Tibial artery (tissue), 4 donors: Measurements from ENCODE around the gene PRPF19.

ENCODE experiments used
- DNase-seq, 2 donors: peaks; one replicate each; pipeline ENCODE4 v3.0.0-alpha.2; 2019
- H3K27ac ChIP-seq, 2 donors: fragments of 200-600 bp; sonication (generic) in 1 of 2; 1 replicate in 1 of 2; 2 replicates in 1 of 2; pipeline ENCODE4 v1.5.1; 2018 to 2019; ENCODE audit warnings: mild to moderate bottlenecking in 1 of 2
- H3K27me3 ChIP-seq, 2 donors: fragments of 200-600 bp; sonication (generic) in 1 of 2; one replicate each; pipeline versions ENCODE4 v1.5.1 to v1.6.0; 2016 to 2019
- H3K36me3 ChIP-seq, 3 donors: fragments of 200-600 bp; sonication (generic) in 2 of 3; one replicate each; pipeline ENCODE4 v1.5.1; 2016 to 2019; ENCODE audit warnings: mild to moderate bottlenecking in 2 of 3
- H3K4me1 ChIP-seq, 4 donors: fragments of 200-600 bp; sonication (generic) in 2 of 4; 1 replicate in 3 of 4; 2 replicates in 1 of 4; pipeline ENCODE4 v1.5.1; 2016 to 2019
- H3K4me3 ChIP-seq, 2 donors: fragments of 200-600 bp; sonication (generic) in 1 of 2; 1 replicate in 1 of 2; 2 replicates in 1 of 2; pipeline ENCODE4 v1.5.1; 2018 to 2019; ENCODE audit warnings: mild to moderate bottlenecking in 2 of 2
- H3K9me3 ChIP-seq, 3 donors: fragments of 200-600 bp; sonication (generic) in 1 of 3; one replicate each; pipeline ENCODE4 v1.5.1; 2016 to 2019
- intact Hi-C: fragments of 100-400 bp; cut with DNase I; formaldehyde crosslinking; loops from one replicate; pipeline ENCODE4 v1.15.0; 2023; ENCODE audit warnings: low total_unique reads
- TF ChIP-seq, protein P1 (sequence below), 2 experiments: fragments of 200-600 bp in 1 of 2; fragments of 450-650 bp in 1 of 2; IDR thresholded peaks; one replicate each; pipeline ENCODE4 v1.5.1; 2017 to 2019; ENCODE audit warnings: antibody characterized with exemption in 2 of 2, mild to moderate bottlenecking in 1 of 2, moderate library complexity in 1 of 2

Gene PRPF19

GRCh38 chr11:60929764-60930163, 23.4 kb upstream of the PRPF19 start:
- TF ChIP-seq, protein P1, sequence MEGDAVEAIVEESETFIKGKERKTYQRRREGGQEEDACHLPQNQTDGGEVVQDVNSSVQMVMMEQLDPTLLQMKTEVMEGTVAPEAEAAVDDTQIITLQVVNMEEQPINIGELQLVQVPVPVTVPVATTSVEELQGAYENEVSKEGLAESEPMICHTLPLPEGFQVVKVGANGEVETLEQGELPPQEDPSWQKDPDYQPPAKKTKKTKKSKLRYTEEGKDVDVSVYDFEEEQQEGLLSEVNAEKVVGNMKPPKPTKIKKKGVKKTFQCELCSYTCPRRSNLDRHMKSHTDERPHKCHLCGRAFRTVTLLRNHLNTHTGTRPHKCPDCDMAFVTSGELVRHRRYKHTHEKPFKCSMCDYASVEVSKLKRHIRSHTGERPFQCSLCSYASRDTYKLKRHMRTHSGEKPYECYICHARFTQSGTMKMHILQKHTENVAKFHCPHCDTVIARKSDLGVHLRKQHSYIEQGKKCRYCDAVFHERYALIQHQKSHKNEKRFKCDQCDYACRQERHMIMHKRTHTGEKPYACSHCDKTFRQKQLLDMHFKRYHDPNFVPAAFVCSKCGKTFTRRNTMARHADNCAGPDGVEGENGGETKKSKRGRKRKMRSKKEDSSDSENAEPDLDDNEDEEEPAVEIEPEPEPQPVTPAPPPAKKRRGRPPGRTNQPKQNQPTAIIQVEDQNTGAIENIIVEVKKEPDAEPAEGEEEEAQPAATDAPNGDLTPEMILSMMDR (IDR thresholded peaks at IDR 0.05) = no peak
- H3K27ac ChIP-seq = no peak overlapping the region
- peaks cover 0 to 8% (median 6%) of the 10 kb centered on the region in 4 donors for H3K4me1 ChIP-seq

GRCh38 chr11:60928563-60929001, 22.2 kb upstream of the PRPF19 start:
- no peak for DNase-seq
- TF ChIP-seq, protein P1 (IDR thresholded peaks at IDR 0.05) = no peak
- intact Hi-C loops = loop anchor here (10.0 kb wide), 1 partner anchor 196 kb away; no protein-coding TSS in a partner anchor
- H3K4me3 ChIP-seq = no peak overlapping the region
- H3K9me3 ChIP-seq = no peaks in the 10 kb centered on the region
- H3K27ac ChIP-seq = no peak overlapping the region
- peaks cover 0 to 22% of the 10 kb centered on the region in 2 donors for H3K27me3 ChIP-seq
- H3K4me1 ChIP-seq = peaks cover 0 to 20% (median 18%) of the 10 kb centered on the region in 4 donors
- no peaks in the 10 kb centered on the region for H3K36me3 ChIP-seq

More at GRCh38 chr11:60929764-60930163, 23.4 kb upstream of the PRPF19 start:
- Histone ChIP-seq H3K27me3 (peaks cover 0 to 13% of the 10 kb centered on the region in 2 donors), H3K36me3 (no peaks in the 10 kb centered on the region), H3K9me3 (no peaks in the 10 kb centered on the region), H3K4me3 (no peak overlapping the region)
- DNase-seq = no peak
- intact Hi-C loops = loop anchor here (10.0 kb wide), 1 partner anchor 195 kb away; no protein-coding TSS in a partner anchor

GRCh38 chr11:60927600-60927999, 21.2 kb upstream of the PRPF19 start:
- intact Hi-C loops = loop anchor here (10.0 kb wide), 1 partner anchor 197 kb away; no protein-coding TSS in a partner anchor
- Histone ChIP-seq H3K9me3 (no peaks in the 10 kb centered on the region), H3K4me3 (no peak overlapping the region), H3K36me3 (peaks cover 5 to 9% (median 8%) of the 10 kb centered on the region in 3 donors), H3K4me1 (peaks cover 0 to 21% (median 18%) of the 10 kb centered on the region in 4 donors), H3K27ac (no peak overlapping the region), H3K27me3 (peaks cover 0 to 27% of the 10 kb centered on the region in 2 donors)
- DNase-seq = no peak
- TF ChIP-seq, protein P1 (IDR thresholded peaks at IDR 0.05) = no peak

GRCh38 chr11:60927061-60927592, 20.7 kb upstream of the PRPF19 start:
- intact Hi-C loops = loop anchor here (10.0 kb wide), 1 partner anchor 198 kb away; no protein-coding TSS in a partner anchor

DNA sequence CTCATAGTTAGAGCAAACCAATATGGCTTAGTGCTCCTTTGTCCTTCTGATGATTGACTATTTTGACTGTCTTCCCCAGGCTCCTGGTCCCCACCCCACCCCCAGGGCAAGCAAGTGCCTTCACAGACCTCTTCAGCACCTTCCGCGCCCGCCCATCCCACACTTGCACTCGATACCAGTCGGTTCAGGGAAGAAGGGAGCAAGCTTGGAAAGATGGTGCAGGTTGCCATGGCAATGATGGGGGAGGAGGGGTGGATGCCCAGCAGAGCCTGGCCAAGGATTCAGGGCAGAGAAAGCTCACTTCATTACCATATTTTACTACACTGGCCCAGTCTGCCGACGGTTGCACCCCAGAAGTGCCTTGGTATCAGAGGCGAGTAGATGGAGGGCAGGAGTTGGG, 20.1 kb upstream of the PRPF19 start:
- DNase-seq = no peak
- no peak overlapping the region for H3K27ac ChIP-seq
- H3K27me3 ChIP-seq = peaks cover 0 to 31% of the 10 kb centered on the region in 2 donors
- TF ChIP-seq, protein P1 (IDR thresholded peaks at IDR 0.05) = no peak
- peaks cover 16 to 20% (median 19%) of the 10 kb centered on the region in 3 donors for H3K36me3 ChIP-seq
- H3K4me1 ChIP-seq = peaks cover 0 to 21% (median 18%) of the 10 kb centered on the region in 4 donors
- H3K4me3 ChIP-seq = no peak overlapping the region
- no peaks in the 10 kb centered on the region for H3K9me3 ChIP-seq
- intact Hi-C loops = loop anchor here (10.0 kb wide), 1 partner anchor 198 kb away; no protein-coding TSS in a partner anchor

More at GRCh38 chr11:60927061-60927592, 20.7 kb upstream of the PRPF19 start:
- Histone ChIP-seq H3K36me3 (peaks cover 9 to 14% (median 12%) of the 10 kb centered on the region in 3 donors), H3K4me1 (peaks cover 0 to 21% (median 18%) of the 10 kb centered on the region in 4 donors), H3K27me3 (peaks cover 0 to 31% of the 10 kb centered on the region in 2 donors), H3K9me3 (no peaks in the 10 kb centered on the region), H3K27ac (no peak overlapping the region), H3K4me3 (no peak overlapping the region)
- DNase-seq = no peak
- TF ChIP-seq, protein P1 (IDR thresholded peaks at IDR 0.05) = no peak
